Activated CD4-positive, alpha-beta memory T cell treated with anti-CD3 and anti-CD28 coated beads, Interleukin-2, amount 10 ng/mL, durations not matched to agents 7 days and 5 days (primary cell): ENCODE results near the gene PFKFB1. TPM values are rescaled to one million over a fixed set of nuclear protein-coding genes. Genes with fewer than 3 reads are reported as not detected.

Experiments
- total RNA-seq, 2 experiments: library from RNA; stranded (reverse); gene quantifications; one replicate each; pipeline ENCODE4 v1.2.3, GENCODE V29; 2021

Gene PFKFB1
- total RNA-seq, 2 experiments from 2014 or later: 0.45 to 0.60 TPM

Other genes with a start within 250 kb of the PFKFB1 start
- gene ITIH6, start 195.9 kb downstream of the PFKFB1 start, total RNA-seq: not detected
- gene MAGED2, start 186.4 kb downstream of the PFKFB1 start, total RNA-seq: 10 to 100 TPM; 63.3 to 70.1 TPM
- gene TRO, start 73.4 kb downstream of the PFKFB1 start, total RNA-seq: 1 to 10 TPM; 1.4 to 1.5 TPM
- gene APEX2, start 6.2 kb upstream of the PFKFB1 start, total RNA-seq: 10 to 100 TPM; 25.5 to 26.8 TPM
- gene ALAS2, start 36.8 kb upstream of the PFKFB1 start, total RNA-seq: not detected
- 1 to 10 TPM in 1 of 2 experiments, not detected in 1; 1.0 TPM for gene PAGE2B, start 80.8 kb upstream of the PFKFB1 start, total RNA-seq
- not detected for gene PAGE2, start 94.8 kb upstream of the PFKFB1 start, total RNA-seq
- gene PAGE5, start 226.2 kb upstream of the PFKFB1 start, total RNA-seq: not detected